ENCODE data around the gene VPS33B. TPM values are rescaled to one million over a fixed set of nuclear protein-coding genes. Genes with fewer than 3 reads are reported as not detected.

The VPS33B gene
- total RNA-seq, 3 donors from 2014 or later (not counting 1 experiment from before 2014, with no cell fraction given): 19.8 to 28.6 (median 24.9) TPM

- Mint-ChIP-seq H3K4me1 (no peaks in the 10 kb centered on the region), H3K9me3 (no peaks in the 10 kb centered on the region), H3K27me3 (ENCODE audit: low read depth in 2 of 2) (peaks cover 42 to 74% of the 10 kb centered on the region in 2 donors), H3K36me3 (no peaks in the 10 kb centered on the region), H3K4me3 (no peak overlapping the region), H3K27ac (no peak overlapping the region)
- peaks cover 6% of the 10 kb centered on the region for H3K27me3 ChIP-seq (ENCODE audit: control insufficient read depth, insufficient read depth, low read length)
- no peaks in the 10 kb centered on the region for H3K4me1 ChIP-seq (ENCODE audit: control insufficient read depth, insufficient read depth, low read length)
- no peak for ATAC-seq
- DNase-seq: no peak
- no peaks in the 10 kb centered on the region for H3K9me3 ChIP-seq (ENCODE audit: control insufficient read depth, insufficient read depth, low read length)
- H3K4me3 ChIP-seq (ENCODE audit: low read length): no peak overlapping the region
- H3K36me3 ChIP-seq (ENCODE audit: control insufficient read depth, insufficient read depth, low read length): no peaks in the 10 kb centered on the region
- intact Hi-C loops (cut with micrococcal nuclease): loop anchor here (5.0 kb wide), 1 partner anchor 217 kb away; no protein-coding TSS in a partner anchor
- TF ChIP-seq CTCF (IDR thresholded peaks at IDR 0.05): no peak
- H3K27ac ChIP-seq (ENCODE audit: low read length): no peak overlapping the region
- 35% methylated on average over 2 of the region's 2 CpGs for WGBS (ENCODE audit: insufficient coverage)
Measured at GRCh38 chr15:91054816-91055215, 32.4 kb upstream of the VPS33B start.

GRCh38 chr15:91051248-91051647 is 28.9 kb upstream of the VPS33B start:
- Histone ChIP-seq H3K27ac (ENCODE audit: low read length) (no peak overlapping the region), H3K9me3 (ENCODE audit: control insufficient read depth, insufficient read depth, low read length) (no peaks in the 10 kb centered on the region), H3K4me1 (ENCODE audit: control insufficient read depth, insufficient read depth, low read length) (peaks cover 4% of the 10 kb centered on the region), H3K4me3 (ENCODE audit: low read length) (no peak overlapping the region), H3K27me3 (ENCODE audit: control insufficient read depth, insufficient read depth, low read length) (peaks cover 6% of the 10 kb centered on the region), H3K36me3 (ENCODE audit: control insufficient read depth, insufficient read depth, low read length) (no peaks in the 10 kb centered on the region)
- 46% methylated on average over 5 of the region's 8 CpGs for WGBS (ENCODE audit: insufficient coverage)
- no peak for DNase-seq
- no peak overlapping the region for H3K27ac Mint-ChIP-seq
- TF ChIP-seq CTCF (IDR thresholded peaks at IDR 0.05): no peak
- peaks cover 31 to 52% of the 10 kb centered on the region in 2 donors for H3K27me3 Mint-ChIP-seq (ENCODE audit: low read depth in 2 of 2)
- no peaks in the 10 kb centered on the region for H3K9me3 Mint-ChIP-seq
- H3K4me1 Mint-ChIP-seq: peaks cover 0 to 12% of the 10 kb centered on the region in 2 donors
- intact Hi-C loops (cut with micrococcal nuclease): no loop called here
- no peak overlapping the region for H3K4me3 Mint-ChIP-seq
- ATAC-seq: no peak
- no peaks in the 10 kb centered on the region for H3K36me3 Mint-ChIP-seq

- 80% methylated on average over 4 of the region's 4 CpGs for WGBS (ENCODE audit: insufficient coverage)
- intact Hi-C loops (cut with micrococcal nuclease): no loop called here
- H3K4me3 Mint-ChIP-seq: no peak overlapping the region
- H3K27ac Mint-ChIP-seq: no peak overlapping the region
- H3K36me3 Mint-ChIP-seq: no peaks in the 10 kb centered on the region
- no peak for TF ChIP-seq CTCF (IDR thresholded peaks at IDR 0.05)
- Histone ChIP-seq H3K4me1 (ENCODE audit: control insufficient read depth, insufficient read depth, low read length) (peaks cover 4% of the 10 kb centered on the region), H3K9me3 (ENCODE audit: control insufficient read depth, insufficient read depth, low read length) (no peaks in the 10 kb centered on the region), H3K36me3 (ENCODE audit: control insufficient read depth, insufficient read depth, low read length) (no peaks in the 10 kb centered on the region), H3K4me3 (ENCODE audit: low read length) (no peak overlapping the region), H3K27me3 (ENCODE audit: control insufficient read depth, insufficient read depth, low read length) (peaks cover 4% of the 10 kb centered on the region), H3K27ac (ENCODE audit: low read length) (no peak overlapping the region)
- H3K9me3 Mint-ChIP-seq: no peaks in the 10 kb centered on the region
- peaks cover 3 to 12% of the 10 kb centered on the region in 2 donors for H3K4me1 Mint-ChIP-seq
- no peak for DNase-seq
- H3K27me3 Mint-ChIP-seq (ENCODE audit: low read depth in 2 of 2): peaks cover 24 to 41% of the 10 kb centered on the region in 2 donors
- ATAC-seq: no peak
Measured at GRCh38 chr15:91050128-91050455, 27.7 kb upstream of the VPS33B start.
